Measurements from ENCODE around the gene RAB11FIP2. TPM values are rescaled to one million over a fixed set of nuclear protein-coding genes. Genes with fewer than 3 reads are reported as not detected.

The RAB11FIP2 gene
- total RNA-seq, 2 experiments from 2014 or later, result 20.9 to 27.0 TPM

GRCh38 chr10:118045837-118046394 lies 825 bp downstream of the RAB11FIP2 start:
- peak overlapping the region; percentile 99 for H2AFZ ChIP-seq (ENCODE audit: low read length)
- peak; percentile 42 for DNase-seq (ENCODE audit: low spot score)
- ChIA-PET POLR2A (interaction anchor here (0.5 to 1.5 kb wide), 2 partner anchors 16 to 335 kb away, joined by 3 to 4 read pairs; no protein-coding TSS in a partner anchor), CTCF (ENCODE audit: unreplicated experiment) (no interaction called here)
- no peaks in the 10 kb centered on the region for H3K9me2 ChIP-seq (ENCODE audit: insufficient read depth, low read length)
- no TSS peak for BruUV-seq (replicated peaks)
- H3K4me3 ChIP-seq (ENCODE audit: low read depth, low read length, poor library complexity, severe bottlenecking), result peak overlapping the region; percentile 75
- peaks cover 53% of the 10 kb centered on the region for H3K79me2 ChIP-seq (ENCODE audit: insufficient read depth, low read depth, low read length)
- no peaks in the 10 kb centered on the region for H3K9me3 ChIP-seq (ENCODE audit: low read length)
- peak overlapping the region; percentile 77 for H3K4me2 ChIP-seq (ENCODE audit: low read length)
- peak overlapping the region; percentile 58 for H3K27ac ChIP-seq (ENCODE audit: low read depth, low read length, poor library complexity, severe bottlenecking)
- TF ChIP-seq EZH2phosphoT487 (IDR thresholded peaks at IDR 0.05; ENCODE audit: borderline replicate concordance, low read depth, low read length), result no peak
- TF ChIP-seq, protein P1, sequence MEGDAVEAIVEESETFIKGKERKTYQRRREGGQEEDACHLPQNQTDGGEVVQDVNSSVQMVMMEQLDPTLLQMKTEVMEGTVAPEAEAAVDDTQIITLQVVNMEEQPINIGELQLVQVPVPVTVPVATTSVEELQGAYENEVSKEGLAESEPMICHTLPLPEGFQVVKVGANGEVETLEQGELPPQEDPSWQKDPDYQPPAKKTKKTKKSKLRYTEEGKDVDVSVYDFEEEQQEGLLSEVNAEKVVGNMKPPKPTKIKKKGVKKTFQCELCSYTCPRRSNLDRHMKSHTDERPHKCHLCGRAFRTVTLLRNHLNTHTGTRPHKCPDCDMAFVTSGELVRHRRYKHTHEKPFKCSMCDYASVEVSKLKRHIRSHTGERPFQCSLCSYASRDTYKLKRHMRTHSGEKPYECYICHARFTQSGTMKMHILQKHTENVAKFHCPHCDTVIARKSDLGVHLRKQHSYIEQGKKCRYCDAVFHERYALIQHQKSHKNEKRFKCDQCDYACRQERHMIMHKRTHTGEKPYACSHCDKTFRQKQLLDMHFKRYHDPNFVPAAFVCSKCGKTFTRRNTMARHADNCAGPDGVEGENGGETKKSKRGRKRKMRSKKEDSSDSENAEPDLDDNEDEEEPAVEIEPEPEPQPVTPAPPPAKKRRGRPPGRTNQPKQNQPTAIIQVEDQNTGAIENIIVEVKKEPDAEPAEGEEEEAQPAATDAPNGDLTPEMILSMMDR (conservative IDR thresholded peaks at IDR 0.05; ENCODE audit: low read length), result no peak
- intact Hi-C loops (cut with micrococcal nuclease; ENCODE audit: unreplicated experiment), result loop anchor here (5.0 to 10.0 kb wide), 2 partner anchors 299 to 669 kb away; partner anchors contain the start of genes FAM204A and PDZD8
- H3K36me3 ChIP-seq (ENCODE audit: insufficient read depth, low read length), result no peaks in the 10 kb centered on the region
- H3K4me1 ChIP-seq (ENCODE audit: insufficient read depth, low read length, poor library complexity, severe bottlenecking), result peaks cover 33% of the 10 kb centered on the region
- peaks cover 6% of the 10 kb centered on the region; the same call in 1 of the 2 replicates for H4K20me1 ChIP-seq (ENCODE audit: insufficient read depth, low read length)

DNA sequence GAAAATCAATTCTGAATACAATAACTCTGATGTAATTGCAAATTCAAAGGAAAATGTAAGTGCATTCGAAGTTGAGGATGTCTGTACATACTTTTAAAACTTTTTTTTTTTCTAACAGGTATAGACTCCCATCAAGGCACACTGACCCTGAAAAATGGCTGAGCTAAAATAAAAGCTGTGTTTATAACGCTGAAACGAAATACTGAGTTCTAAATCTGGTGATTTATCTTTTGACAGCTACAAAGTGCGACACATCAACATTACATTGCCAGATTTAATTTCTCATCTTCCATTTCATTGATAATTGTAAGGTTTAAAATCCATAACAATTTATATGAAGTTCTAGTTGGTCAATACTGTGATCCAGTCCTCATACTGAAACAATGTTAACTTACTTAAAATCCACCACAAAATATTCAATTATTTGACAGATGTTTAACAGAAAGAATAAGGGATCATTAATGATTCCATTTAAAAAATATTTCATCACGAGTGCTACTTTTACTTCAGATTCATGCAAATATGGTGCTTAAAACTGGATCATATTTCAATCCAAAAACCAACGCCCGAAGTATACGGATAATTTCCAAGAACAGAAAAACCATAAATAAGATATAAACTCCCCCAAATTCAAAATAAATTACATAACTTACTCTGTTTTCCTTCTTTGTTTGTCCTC lies 1.4 kb downstream of the RAB11FIP2 start:
- peaks cover 6% of the 10 kb centered on the region; the same call in 1 of the 2 replicates for H4K20me1 ChIP-seq (ENCODE audit: insufficient read depth, low read length)
- intact Hi-C loops (cut with micrococcal nuclease; ENCODE audit: unreplicated experiment), result loop anchor here (5.0 to 10.0 kb wide), 2 partner anchors 300 to 668 kb away; partner anchors contain the start of genes FAM204A and PDZD8
- H3K36me3 ChIP-seq (ENCODE audit: insufficient read depth, low read length), result no peaks in the 10 kb centered on the region
- ChIA-PET POLR2A (interaction anchor here (1.5 kb wide), 1 partner anchor 15 kb away, joined by 4 read pairs; no protein-coding TSS in a partner anchor), CTCF (ENCODE audit: unreplicated experiment) (no interaction called here)
- H3K9me2 ChIP-seq (ENCODE audit: insufficient read depth, low read length), result no peaks in the 10 kb centered on the region
- H3K4me3 ChIP-seq (ENCODE audit: low read depth, low read length, poor library complexity, severe bottlenecking), result peak overlapping the region; percentile 75
- no peak for TF ChIP-seq EZH2phosphoT487 (IDR thresholded peaks at IDR 0.05; ENCODE audit: borderline replicate concordance, low read depth, low read length)
- DNase-seq (ENCODE audit: low spot score), result no peak
- no peak overlapping the region for H3K27ac ChIP-seq (ENCODE audit: low read depth, low read length, poor library complexity, severe bottlenecking)
- H3K4me2 ChIP-seq (ENCODE audit: low read length), result peak overlapping the region; percentile 77
- BruUV-seq (replicated peaks), result no TSS peak
- no peaks in the 10 kb centered on the region for H3K9me3 ChIP-seq (ENCODE audit: low read length)
- H3K79me2 ChIP-seq (ENCODE audit: insufficient read depth, low read depth, low read length), result peaks cover 60% of the 10 kb centered on the region
- H3K4me1 ChIP-seq (ENCODE audit: insufficient read depth, low read length, poor library complexity, severe bottlenecking), result peaks cover 33% of the 10 kb centered on the region
- peak overlapping the region; percentile 99; the same call in 1 of the 2 replicates for H2AFZ ChIP-seq (ENCODE audit: low read length)

- no TSS peak for BruUV-seq (replicated peaks)
- peaks cover 62% of the 10 kb centered on the region for H3K79me2 ChIP-seq (ENCODE audit: insufficient read depth, low read depth, low read length)
- POLR2A ChIA-PET, result interaction anchor here (0.6 to 1.6 kb wide), 3 partner anchors 11 to 272 kb away, joined by 3 to 5 read pairs (median 3); no protein-coding TSS in a partner anchor
- H3K36me3 ChIP-seq (ENCODE audit: insufficient read depth, low read length), result peaks cover 13% of the 10 kb centered on the region; the same call in 1 of the 2 replicates
- no peak overlapping the region for H2AFZ ChIP-seq (ENCODE audit: low read length)
- peaks cover 6% of the 10 kb centered on the region; the same call in 1 of the 2 replicates for H4K20me1 ChIP-seq (ENCODE audit: insufficient read depth, low read length)
- no peak for DNase-seq (ENCODE audit: low spot score)
- H3K4me1 ChIP-seq (ENCODE audit: insufficient read depth, low read length, poor library complexity, severe bottlenecking), result peaks cover 33% of the 10 kb centered on the region
- peak overlapping the region; percentile 42 for H3K4me2 ChIP-seq (ENCODE audit: low read length)
- CTCF ChIA-PET (ENCODE audit: unreplicated experiment), result no interaction called here
- no peaks in the 10 kb centered on the region for H3K9me3 ChIP-seq (ENCODE audit: low read length)
- H3K9me2 ChIP-seq (ENCODE audit: insufficient read depth, low read length), result no peaks in the 10 kb centered on the region
- intact Hi-C loops (cut with micrococcal nuclease; ENCODE audit: unreplicated experiment), result loop anchor here (10.0 kb wide), 1 partner anchor 302 kb away; the partner anchor contains the start of gene FAM204A
- no peak overlapping the region for H3K27ac ChIP-seq (ENCODE audit: low read depth, low read length, poor library complexity, severe bottlenecking)
- H3K4me3 ChIP-seq (ENCODE audit: low read depth, low read length, poor library complexity, severe bottlenecking), result no peak overlapping the region
- no peak for TF ChIP-seq EZH2phosphoT487 (IDR thresholded peaks at IDR 0.05; ENCODE audit: borderline replicate concordance, low read depth, low read length)
- TF ChIP-seq, protein P1 (conservative IDR thresholded peaks at IDR 0.05; ENCODE audit: low read length), result no peak
Measured at GRCh38 chr10:118042827-118043242, 3.9 kb downstream of the RAB11FIP2 start.
